ENCODE results near the gene B3GLCT. TPM values are rescaled to one million over a fixed set of nuclear protein-coding genes. Genes with fewer than 3 reads are reported as not detected.

Gene B3GLCT
- total and polyA plus RNA-seq, 2 donors (not counting 3 experiments of a cell fraction or from before 2014, with no cell fraction given): 5.2 to 14.6 TPM

DNA sequence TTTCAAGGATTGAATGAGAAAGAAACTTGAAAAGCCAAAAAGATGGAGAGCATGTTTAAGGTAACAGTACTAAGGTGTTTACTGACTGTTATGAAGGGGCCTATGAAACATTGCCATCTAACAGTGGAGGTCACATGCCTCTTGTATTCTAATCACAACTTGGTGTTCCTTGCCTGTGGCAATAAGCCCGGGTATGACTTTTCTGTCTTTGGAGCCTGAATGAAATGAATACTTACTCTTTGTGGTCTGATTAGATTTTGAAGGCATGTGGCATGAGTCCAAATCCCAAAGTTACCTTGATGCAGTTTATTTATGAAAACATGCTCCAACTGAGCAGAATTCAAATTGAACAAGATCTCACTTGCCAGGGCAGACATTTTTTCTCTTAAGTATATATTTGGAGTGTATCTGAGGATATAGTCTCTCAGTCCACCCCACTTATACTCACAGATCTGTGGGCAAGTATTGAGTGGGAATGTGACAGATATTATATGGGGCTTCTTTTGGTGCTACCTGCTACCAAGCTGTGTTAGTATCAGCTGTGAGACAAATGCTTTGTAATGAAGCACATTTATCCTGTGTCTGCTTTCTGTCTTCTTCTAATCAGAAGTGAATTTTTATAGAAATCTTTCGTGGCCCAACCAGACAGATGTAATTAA, 67.5 kb downstream of the B3GLCT start:
- BruUV-seq (replicated peaks): no TSS peak
- Histone ChIP-seq H3K27ac (ENCODE audit: insufficient read depth, low read depth, low read length) (no peak overlapping the region), H3K9ac (replicated peaks; ENCODE audit: extremely low read depth, insufficient read depth, low read length) (no peak overlapping the region), H3K27me3 (ENCODE audit: control insufficient read depth in 2 of 2, insufficient read depth in 2 of 2, low read length in 2 of 2) (no peaks in the 10 kb centered on the region), H3K9me1 (replicated peaks; ENCODE audit: control insufficient read depth, extremely low read depth, insufficient read depth, low read length) (no peaks in the 10 kb centered on the region), H3K4me2 (ENCODE audit: insufficient read depth, low read length) (no peak overlapping the region), H3K4me1 (ENCODE audit: control insufficient read depth, extremely low read depth, insufficient read depth, low read length) (no peaks in the 10 kb centered on the region), H2AFZ (ENCODE audit: low read depth, low read length) (no peak overlapping the region), H3K4me3 (replicated peaks in 1 of 3; ENCODE audit: insufficient read depth in 1 of 3, low read depth in 1 of 3, low read length in 3 of 3) (no peak overlapping the region), H3K79me2 (ENCODE audit: control insufficient read depth, insufficient read depth, low read length) (no peaks in the 10 kb centered on the region), H3K36me3 (ENCODE audit: control insufficient read depth in 2 of 2, extremely low read depth in 1 of 2, insufficient read depth in 2 of 2, low read length in 2 of 2) (no peaks in the 10 kb centered on the region), H4K20me1 (replicated peaks; ENCODE audit: control insufficient read depth, extremely low read depth, insufficient read depth, low read length) (no peaks in the 10 kb centered on the region), H3K9me3 (replicated peaks; ENCODE audit: control insufficient read depth, insufficient read depth, low read length) (no peaks in the 10 kb centered on the region)
- POLR2A ChIA-PET: no interaction called here
- DNase-seq (ENCODE audit: low read depth, low spot score) (no peak), FAIRE-seq (no peak)
- CTCF ChIA-PET: interaction anchor here (1.0 kb wide), 1 partner anchor 20 kb away, joined by 3 read pairs; no protein-coding TSS in a partner anchor
- intact Hi-C loops (cut with micrococcal nuclease): no loop called here
- dilution Hi-C loops (cut with MboI; ENCODE audit: extremely low pct_ligation_motif_present, low sequenced_read_pairs): no loop called here
- TF ChIP-seq, protein P1, sequence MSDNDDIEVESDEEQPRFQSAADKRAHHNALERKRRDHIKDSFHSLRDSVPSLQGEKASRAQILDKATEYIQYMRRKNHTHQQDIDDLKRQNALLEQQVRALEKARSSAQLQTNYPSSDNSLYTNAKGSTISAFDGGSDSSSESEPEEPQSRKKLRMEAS (IDR thresholded peaks at IDR 0.05; ENCODE audit: insufficient read depth, insufficient read length): no peak
- TF ChIP-seq, protein P2, sequence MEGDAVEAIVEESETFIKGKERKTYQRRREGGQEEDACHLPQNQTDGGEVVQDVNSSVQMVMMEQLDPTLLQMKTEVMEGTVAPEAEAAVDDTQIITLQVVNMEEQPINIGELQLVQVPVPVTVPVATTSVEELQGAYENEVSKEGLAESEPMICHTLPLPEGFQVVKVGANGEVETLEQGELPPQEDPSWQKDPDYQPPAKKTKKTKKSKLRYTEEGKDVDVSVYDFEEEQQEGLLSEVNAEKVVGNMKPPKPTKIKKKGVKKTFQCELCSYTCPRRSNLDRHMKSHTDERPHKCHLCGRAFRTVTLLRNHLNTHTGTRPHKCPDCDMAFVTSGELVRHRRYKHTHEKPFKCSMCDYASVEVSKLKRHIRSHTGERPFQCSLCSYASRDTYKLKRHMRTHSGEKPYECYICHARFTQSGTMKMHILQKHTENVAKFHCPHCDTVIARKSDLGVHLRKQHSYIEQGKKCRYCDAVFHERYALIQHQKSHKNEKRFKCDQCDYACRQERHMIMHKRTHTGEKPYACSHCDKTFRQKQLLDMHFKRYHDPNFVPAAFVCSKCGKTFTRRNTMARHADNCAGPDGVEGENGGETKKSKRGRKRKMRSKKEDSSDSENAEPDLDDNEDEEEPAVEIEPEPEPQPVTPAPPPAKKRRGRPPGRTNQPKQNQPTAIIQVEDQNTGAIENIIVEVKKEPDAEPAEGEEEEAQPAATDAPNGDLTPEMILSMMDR (IDR thresholded peaks at IDR 0.05; ENCODE audit: extremely low read depth in 1 of 2, insufficient read depth in 1 of 2, low read depth in 1 of 2, low read length in 2 of 2): no peak
- no peak for TF ChIP-seq JUN (IDR thresholded peaks at IDR 0.05; ENCODE audit: borderline replicate concordance, insufficient read depth, insufficient read length, low read depth)
- no peak for TF ChIP-seq FOS (IDR thresholded peaks at IDR 0.05; ENCODE audit: borderline replicate concordance, insufficient read depth, low read length)

DNA sequence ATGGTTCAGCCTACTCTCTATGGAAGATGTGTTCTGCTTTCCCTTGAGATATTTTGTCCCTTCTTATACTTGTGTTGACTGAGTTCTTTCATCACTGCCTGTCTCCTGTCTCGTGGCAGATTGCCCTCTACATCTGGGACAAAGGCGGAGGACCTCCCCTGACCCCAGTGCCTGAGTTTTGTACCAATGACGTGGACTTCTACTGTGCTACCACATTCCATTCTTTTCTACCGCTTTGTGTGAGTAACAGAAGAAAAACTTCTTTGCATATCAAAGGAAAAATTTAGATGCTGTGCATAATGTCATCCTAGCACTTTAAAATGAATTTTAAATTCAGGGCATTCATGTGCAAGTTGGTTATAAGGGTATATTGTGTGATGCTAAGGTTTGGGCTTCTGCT, 74.6 kb downstream of the B3GLCT start:
- H3K9ac ChIP-seq (replicated peaks; ENCODE audit: extremely low read depth, insufficient read depth, low read length): no peak overlapping the region
- no peak overlapping the region for H2AFZ ChIP-seq (ENCODE audit: low read depth, low read length)
- intact Hi-C loops (cut with micrococcal nuclease) (no loop called here), dilution Hi-C loops (cut with MboI; ENCODE audit: extremely low pct_ligation_motif_present, low sequenced_read_pairs) (no loop called here)
- H3K4me2 ChIP-seq (ENCODE audit: insufficient read depth, low read length): no peak overlapping the region
- no peak for TF ChIP-seq POLR2A (IDR thresholded peaks at IDR 0.05; ENCODE audit: low read depth, low read length)
- no peak for TF ChIP-seq GATA2 (IDR thresholded peaks at IDR 0.05; ENCODE audit: insufficient read depth, insufficient read length, low read depth, low read length)
- TF ChIP-seq, protein P1 (IDR thresholded peaks at IDR 0.05; ENCODE audit: insufficient read depth, insufficient read length): no peak
- TF ChIP-seq, protein P2 (IDR thresholded peaks at IDR 0.05; ENCODE audit: extremely low read depth in 1 of 2, insufficient read depth in 1 of 2, low read depth in 1 of 2, low read length in 2 of 2): no peak
- no peak for TF ChIP-seq FOS (IDR thresholded peaks at IDR 0.05; ENCODE audit: borderline replicate concordance, insufficient read depth, low read length)
- no peak for TF ChIP-seq EZH2 (IDR thresholded peaks at IDR 0.05; ENCODE audit: borderline replicate concordance, low read depth, low read length, severe bottlenecking)
- TF ChIP-seq MYC (IDR thresholded peaks at IDR 0.05; ENCODE audit: low read depth, low read length): no peak
- no peak for TF ChIP-seq POLR2AphosphoS5 (IDR thresholded peaks at IDR 0.05; ENCODE audit: insufficient read depth, low read depth, low read length)
- no peak for TF ChIP-seq JUN (IDR thresholded peaks at IDR 0.05; ENCODE audit: borderline replicate concordance, insufficient read depth, insufficient read length, low read depth)
- no peaks in the 10 kb centered on the region for H3K4me1 ChIP-seq (ENCODE audit: control insufficient read depth, extremely low read depth, insufficient read depth, low read length)
- FAIRE-seq (no peak), DNase-seq (ENCODE audit: low read depth, low spot score) (no peak)
- POLR2A ChIA-PET: no interaction called here
- H3K79me2 ChIP-seq (ENCODE audit: control insufficient read depth, insufficient read depth, low read length): no peaks in the 10 kb centered on the region
- peaks cover 0 to 3% of the 10 kb centered on the region in 2 experiments for H3K36me3 ChIP-seq (ENCODE audit: control insufficient read depth in 2 of 2, extremely low read depth in 1 of 2, insufficient read depth in 2 of 2, low read length in 2 of 2)
- H3K9me1 ChIP-seq (replicated peaks; ENCODE audit: control insufficient read depth, extremely low read depth, insufficient read depth, low read length): no peaks in the 10 kb centered on the region
- no peaks in the 10 kb centered on the region for H3K9me3 ChIP-seq (replicated peaks; ENCODE audit: control insufficient read depth, insufficient read depth, low read length)
- no peaks in the 10 kb centered on the region for H3K27me3 ChIP-seq (ENCODE audit: control insufficient read depth in 2 of 2, insufficient read depth in 2 of 2, low read length in 2 of 2)
- no TSS peak for BruUV-seq (replicated peaks)
- no peak overlapping the region for H3K27ac ChIP-seq (ENCODE audit: insufficient read depth, low read depth, low read length)
- CTCF ChIA-PET: no interaction called here
- H3K4me3 ChIP-seq (replicated peaks in 1 of 3; ENCODE audit: insufficient read depth in 1 of 3, low read depth in 1 of 3, low read length in 3 of 3): no peak overlapping the region
- no peaks in the 10 kb centered on the region for H4K20me1 ChIP-seq (replicated peaks; ENCODE audit: control insufficient read depth, extremely low read depth, insufficient read depth, low read length)

All from endothelial cell of umbilical vein (primary cell).